ENCODE measurements around the gene FKBP7. TPM values are rescaled to one million over a fixed set of nuclear protein-coding genes. Genes with fewer than 3 reads are reported as not detected.

Gene FKBP7
- total and polyA plus RNA-seq, 12 donors: 5.3 to 18.0 (median 8.6) TPM

DNA sequence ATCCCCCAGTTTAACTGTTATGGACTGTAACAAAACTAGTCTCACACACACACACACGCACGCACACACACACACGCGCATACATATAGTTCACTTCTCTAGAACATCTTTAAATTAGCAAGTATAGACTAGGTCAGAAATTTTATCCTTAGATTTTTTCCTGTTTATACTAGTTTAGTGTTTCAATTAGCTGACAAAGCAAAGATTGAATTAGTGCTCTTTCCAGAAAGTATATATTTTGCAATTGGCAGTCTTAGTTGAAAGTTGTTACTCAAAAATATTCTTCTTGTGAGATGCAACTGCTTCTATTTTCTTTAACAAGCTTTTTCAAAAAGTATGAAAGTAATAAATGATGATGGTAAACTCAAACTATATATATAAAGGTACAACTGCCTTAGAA is 24.4 kb upstream of the FKBP7 start:
- 50 to 99% (median 97%) methylated on average over 4 of the region's 4 CpGs for whole genome bisulfite sequencing, 4 donors
- Histone ChIP-seq H3K36me3 (replicated peaks in 1 of 2) (peaks cover 0 to 60% of the 10 kb centered on the region in 2 donors), H3K4me1 (replicated peaks in 1 of 2) (peaks cover 0 to 8% of the 10 kb centered on the region in 2 donors), H3K27ac (no peak overlapping the region), H3K27me3 (no peaks in the 10 kb centered on the region), H3K9me3 (replicated peaks in 1 of 3) (no peaks in the 10 kb centered on the region), H3K4me3 (no peak overlapping the region)
- no peak for DNase-seq
- TF ChIP-seq POLR2A (IDR thresholded peaks at IDR 0.05): no peak
- TF ChIP-seq, protein P1, sequence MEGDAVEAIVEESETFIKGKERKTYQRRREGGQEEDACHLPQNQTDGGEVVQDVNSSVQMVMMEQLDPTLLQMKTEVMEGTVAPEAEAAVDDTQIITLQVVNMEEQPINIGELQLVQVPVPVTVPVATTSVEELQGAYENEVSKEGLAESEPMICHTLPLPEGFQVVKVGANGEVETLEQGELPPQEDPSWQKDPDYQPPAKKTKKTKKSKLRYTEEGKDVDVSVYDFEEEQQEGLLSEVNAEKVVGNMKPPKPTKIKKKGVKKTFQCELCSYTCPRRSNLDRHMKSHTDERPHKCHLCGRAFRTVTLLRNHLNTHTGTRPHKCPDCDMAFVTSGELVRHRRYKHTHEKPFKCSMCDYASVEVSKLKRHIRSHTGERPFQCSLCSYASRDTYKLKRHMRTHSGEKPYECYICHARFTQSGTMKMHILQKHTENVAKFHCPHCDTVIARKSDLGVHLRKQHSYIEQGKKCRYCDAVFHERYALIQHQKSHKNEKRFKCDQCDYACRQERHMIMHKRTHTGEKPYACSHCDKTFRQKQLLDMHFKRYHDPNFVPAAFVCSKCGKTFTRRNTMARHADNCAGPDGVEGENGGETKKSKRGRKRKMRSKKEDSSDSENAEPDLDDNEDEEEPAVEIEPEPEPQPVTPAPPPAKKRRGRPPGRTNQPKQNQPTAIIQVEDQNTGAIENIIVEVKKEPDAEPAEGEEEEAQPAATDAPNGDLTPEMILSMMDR (IDR thresholded peaks at IDR 0.05): no peak
- intact Hi-C loops (cut with DNase I): no loop called here

DNA sequence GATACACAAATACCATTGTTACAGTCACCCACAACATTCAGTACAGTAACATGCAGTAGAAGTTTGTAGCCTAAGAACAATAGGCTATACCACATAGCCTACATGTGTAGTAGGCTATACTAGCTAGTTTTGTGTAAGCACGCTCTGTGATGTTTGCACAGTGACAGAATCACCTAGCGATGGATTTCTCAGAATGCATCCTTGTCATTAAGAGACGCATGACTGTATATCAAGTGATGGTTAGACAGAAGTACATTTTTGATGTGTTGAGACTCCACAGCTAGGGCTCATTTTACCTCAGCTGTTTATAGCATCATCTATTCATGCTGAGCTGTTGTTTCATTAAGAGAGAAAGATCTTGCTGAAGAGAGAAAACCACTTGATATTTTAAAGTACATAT is 21.2 kb upstream of the FKBP7 start:
- no peak overlapping the region for H3K27ac ChIP-seq
- intact Hi-C loops (cut with DNase I): no loop called here
- TF ChIP-seq, protein P1 (IDR thresholded peaks at IDR 0.05): no peak
- TF ChIP-seq POLR2A (IDR thresholded peaks at IDR 0.05): no peak
- no peak for DNase-seq
- no peak overlapping the region for H3K4me3 ChIP-seq
- H3K27me3 ChIP-seq: no peaks in the 10 kb centered on the region
- no peaks in the 10 kb centered on the region for H3K4me1 ChIP-seq (replicated peaks in 1 of 2)
- WGBS, 4 donors: 96 to 100% (median 96%) methylated on average over 3 of the region's 3 CpGs
- no peaks in the 10 kb centered on the region for H3K9me3 ChIP-seq (replicated peaks in 1 of 3)
- peaks cover 0 to 79% of the 10 kb centered on the region in 2 donors for H3K36me3 ChIP-seq (replicated peaks in 1 of 2)

DNA sequence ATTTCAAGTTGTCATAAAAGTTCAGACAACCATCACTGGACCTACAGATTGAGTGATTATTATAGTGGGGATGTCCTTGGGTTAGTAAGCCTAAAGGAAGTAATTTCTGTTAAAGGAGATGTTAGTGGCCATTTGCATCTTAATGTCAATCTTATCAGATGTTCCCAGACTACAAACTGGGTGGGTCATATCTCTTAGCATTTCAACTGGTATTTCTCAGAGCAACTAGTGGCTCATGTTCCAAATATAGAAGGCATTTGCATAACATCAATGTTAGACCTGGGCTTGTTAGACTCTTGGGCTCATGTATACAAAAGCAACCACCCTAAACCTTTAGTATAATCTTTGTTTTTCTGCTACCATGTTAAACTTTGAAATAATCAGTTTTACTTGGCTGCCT is 19.7 kb upstream of the FKBP7 start:
- intact Hi-C loops (cut with DNase I): no loop called here
- Histone ChIP-seq H3K9me3 (replicated peaks in 1 of 3) (no peaks in the 10 kb centered on the region), H3K4me3 (no peak overlapping the region), H3K27ac (no peak overlapping the region), H3K27me3 (no peaks in the 10 kb centered on the region), H3K36me3 (replicated peaks in 1 of 2) (peaks cover 0 to 77% of the 10 kb centered on the region in 2 donors), H3K4me1 (replicated peaks in 1 of 2) (no peaks in the 10 kb centered on the region)
- no peak for DNase-seq
- TF ChIP-seq POLR2A (IDR thresholded peaks at IDR 0.05): no peak
- TF ChIP-seq, protein P1 (IDR thresholded peaks at IDR 0.05): no peak

DNA sequence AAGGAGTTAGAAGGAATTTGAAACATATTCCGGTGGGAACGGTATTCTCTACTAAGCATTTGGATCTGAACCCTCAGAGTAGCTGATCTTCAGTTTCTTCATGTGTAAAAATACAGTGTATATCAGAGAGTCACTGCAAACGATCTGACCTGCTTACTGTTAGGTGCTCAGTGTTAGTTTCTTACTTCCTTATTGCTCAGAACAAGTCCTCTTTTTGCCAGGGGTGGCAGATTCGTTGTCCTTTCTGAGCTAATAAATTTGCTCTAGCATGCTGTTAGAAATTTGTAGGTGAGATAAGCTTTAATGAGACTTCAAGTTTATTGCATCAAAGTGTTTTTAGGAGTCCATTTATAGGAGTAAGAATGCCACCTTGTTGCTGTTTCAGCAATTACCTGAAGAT is 17.6 kb upstream of the FKBP7 start:
- intact Hi-C loops (cut with DNase I): no loop called here
- 76 to 82% (median 80%) methylated on average over 4 of the region's 4 CpGs for WGBS, 4 donors
- no peak overlapping the region for H3K4me3 ChIP-seq
- DNase-seq: no peak
- no peaks in the 10 kb centered on the region for H3K27me3 ChIP-seq
- no peaks in the 10 kb centered on the region for H3K9me3 ChIP-seq (replicated peaks in 1 of 3)
- peaks cover 0 to 65% of the 10 kb centered on the region in 2 donors for H3K36me3 ChIP-seq (replicated peaks in 1 of 2)
- H3K27ac ChIP-seq: no peak overlapping the region
- TF ChIP-seq POLR2A (IDR thresholded peaks at IDR 0.05): no peak
- TF ChIP-seq, protein P1 (IDR thresholded peaks at IDR 0.05): no peak
- H3K4me1 ChIP-seq (replicated peaks in 1 of 2): no peaks in the 10 kb centered on the region
